Suprapubic skin (tissue), 4 donors: ENCODE results near the gene KIAA1143. TPM values are rescaled to one million over a fixed set of nuclear protein-coding genes. Genes with fewer than 3 reads are reported as not detected.

Experiments
- DNase-seq, 2 donors: peaks; one replicate each; pipeline ENCODE4 v3.0.0-alpha.2; 2019; ENCODE audit warnings: low spot score in 2 of 2
- H3K27ac ChIP-seq: fragments of 200-600 bp; sonication (generic); one replicate; pipeline ENCODE4 v1.5.1; 2019
- H3K27me3 ChIP-seq: fragments of 200-600 bp; sonication (generic); one replicate; pipeline ENCODE4 v1.5.1; 2019
- H3K36me3 ChIP-seq: fragments of 200-600 bp; sonication (generic); one replicate; pipeline ENCODE4 v1.5.1; 2019
- H3K4me1 ChIP-seq: fragments of 200-600 bp; sonication (generic); one replicate; pipeline ENCODE4 v1.5.1; 2019
- H3K4me3 ChIP-seq: fragments of 200-600 bp; sonication (generic); one replicate; pipeline ENCODE4 v1.5.1; 2019; ENCODE audit warnings: mild to moderate bottlenecking
- H3K9me3 ChIP-seq: fragments of 200-600 bp; sonication (generic); one replicate; pipeline ENCODE4 v1.5.1; 2019
- CTCF ChIP-seq, 2 donors: fragments of 200-600 bp in 1 of 2; fragments of 450-650 bp in 1 of 2; sonication (generic) in 1 of 2; IDR thresholded peaks; one replicate each; pipeline ENCODE4 v1.5.1; 2016 to 2019; ENCODE audit warnings: antibody characterized with exemption in 2 of 2, mild to moderate bottlenecking in 1 of 2, moderate library complexity in 1 of 2
- EP300 ChIP-seq: sonication (generic); formaldehyde crosslinking; IDR thresholded peaks from one replicate; pipeline ENCODE4 v1.6.1; 2017; ENCODE audit warnings: antibody characterized with exemption
- POLR2A ChIP-seq, 2 donors: fragments of 450-650 bp; IDR thresholded peaks; one replicate each; pipeline ENCODE4 v1.6.1; 2017; ENCODE audit warnings: antibody characterized with exemption in 2 of 2, mild to moderate bottlenecking in 2 of 2, moderate library complexity in 2 of 2
- POLR2AphosphoS5 ChIP-seq, 3 donors: sonication (generic); formaldehyde crosslinking; IDR thresholded peaks; one replicate each; pipeline ENCODE4 v1.6.1; 2017; ENCODE audit warnings: antibody characterized with exemption in 3 of 3
- WGBS: methylation state at CpG from one replicate; pipeline ENCODE4 v1.1.5; 2018; 5-methylcytosine and 5-hydroxymethylcytosine counted together
- total RNA-seq, 4 donors: library from RNA; depleted of rRNA; stranded (reverse); fragments of >200 nt; gene quantifications; one replicate each; pipeline ENCODE4 v1.1.0, GENCODE V29; 2016

The KIAA1143 gene
- total RNA-seq, 4 donors from 2014 or later: 20.6 to 27.4 (median 22.7) TPM

- H3K36me3 ChIP-seq: no peaks in the 10 kb centered on the region
- DNase-seq: no peak
- no peak overlapping the region for H3K27ac ChIP-seq
- WGBS: 95% methylated on average over 4 of the region's 4 CpGs
- TF ChIP-seq POLR2A (IDR thresholded peaks at IDR 0.05) (no peak), CTCF (IDR thresholded peaks at IDR 0.05) (no peak), POLR2AphosphoS5 (IDR thresholded peaks at IDR 0.05) (no peak), EP300 (no peak)
- H3K4me3 ChIP-seq: no peak overlapping the region
- H3K27me3 ChIP-seq: no peaks in the 10 kb centered on the region
- no peaks in the 10 kb centered on the region for H3K4me1 ChIP-seq
- no peaks in the 10 kb centered on the region for H3K9me3 ChIP-seq
Measured at GRCh38 chr3:44782891-44783290, 21.5 kb upstream of the KIAA1143 start.

- Histone ChIP-seq H3K27me3 (no peaks in the 10 kb centered on the region), H3K4me1 (no peaks in the 10 kb centered on the region), H3K9me3 (peaks cover 8% of the 10 kb centered on the region), H3K36me3 (no peaks in the 10 kb centered on the region), H3K4me3 (no peak overlapping the region), H3K27ac (no peak overlapping the region)
- 93% methylated on average over 1 of the region's 1 CpG for WGBS
- no peak for TF ChIP-seq POLR2AphosphoS5 (IDR thresholded peaks at IDR 0.05)
- TF ChIP-seq EP300: no peak
- TF ChIP-seq CTCF (IDR thresholded peaks at IDR 0.05): no peak
- DNase-seq: no peak
Measured at GRCh38 chr3:44772099-44772442, 10.7 kb upstream of the KIAA1143 start.

GRCh38 chr3:44771424-44772098 lies 10.1 kb upstream of the KIAA1143 start:
- Histone ChIP-seq H3K27me3 (no peaks in the 10 kb centered on the region), H3K9me3 (peaks cover 8% of the 10 kb centered on the region), H3K27ac (no peak overlapping the region), H3K36me3 (no peaks in the 10 kb centered on the region), H3K4me3 (no peak overlapping the region), H3K4me1 (no peaks in the 10 kb centered on the region)
- no peak for TF ChIP-seq POLR2AphosphoS5 (IDR thresholded peaks at IDR 0.05)
- no peak for TF ChIP-seq CTCF (IDR thresholded peaks at IDR 0.05)
- TF ChIP-seq EP300: no peak
- TF ChIP-seq POLR2A (IDR thresholded peaks at IDR 0.05): no peak
- DNase-seq: no peak
- WGBS: 90% methylated on average over 1 of the region's 1 CpG

- H3K4me1 ChIP-seq: peaks cover 14% of the 10 kb centered on the region
- no peak overlapping the region for H3K4me3 ChIP-seq
- H3K36me3 ChIP-seq: no peaks in the 10 kb centered on the region
- no peak overlapping the region for H3K27ac ChIP-seq
- no peaks in the 10 kb centered on the region for H3K27me3 ChIP-seq
- DNase-seq: no peak
- no peaks in the 10 kb centered on the region for H3K9me3 ChIP-seq
- no peak for TF ChIP-seq POLR2AphosphoS5 (IDR thresholded peaks at IDR 0.05)
- TF ChIP-seq CTCF (IDR thresholded peaks at IDR 0.05): no peak
- no peak for TF ChIP-seq POLR2A (IDR thresholded peaks at IDR 0.05)
- no peak for TF ChIP-seq EP300
Measured at GRCh38 chr3:44764248-44764647, 2.8 kb upstream of the KIAA1143 start.

GRCh38 chr3:44762690-44763089 lies 1.3 kb upstream of the KIAA1143 start:
- H3K27ac ChIP-seq: no peak overlapping the region
- H3K36me3 ChIP-seq: no peaks in the 10 kb centered on the region
- H3K27me3 ChIP-seq: no peaks in the 10 kb centered on the region
- WGBS: 36% methylated on average over 5 of the region's 5 CpGs
- H3K4me3 ChIP-seq: no peak overlapping the region
- no peak for DNase-seq
- H3K4me1 ChIP-seq: peaks cover 14% of the 10 kb centered on the region
- H3K9me3 ChIP-seq: no peaks in the 10 kb centered on the region
- TF ChIP-seq CTCF (IDR thresholded peaks at IDR 0.05) (no peak), POLR2A (IDR thresholded peaks at IDR 0.05) (no peak), POLR2AphosphoS5 (IDR thresholded peaks at IDR 0.05) (no peak), EP300 (no peak)
